Measurements from ENCODE around the gene CTSW. TPM values are rescaled to one million over a fixed set of nuclear protein-coding genes. Genes with fewer than 3 reads are reported as not detected.

CTSW gene
- total RNA-seq, 1 experiment from 2014 or later, result not detected

DNA sequence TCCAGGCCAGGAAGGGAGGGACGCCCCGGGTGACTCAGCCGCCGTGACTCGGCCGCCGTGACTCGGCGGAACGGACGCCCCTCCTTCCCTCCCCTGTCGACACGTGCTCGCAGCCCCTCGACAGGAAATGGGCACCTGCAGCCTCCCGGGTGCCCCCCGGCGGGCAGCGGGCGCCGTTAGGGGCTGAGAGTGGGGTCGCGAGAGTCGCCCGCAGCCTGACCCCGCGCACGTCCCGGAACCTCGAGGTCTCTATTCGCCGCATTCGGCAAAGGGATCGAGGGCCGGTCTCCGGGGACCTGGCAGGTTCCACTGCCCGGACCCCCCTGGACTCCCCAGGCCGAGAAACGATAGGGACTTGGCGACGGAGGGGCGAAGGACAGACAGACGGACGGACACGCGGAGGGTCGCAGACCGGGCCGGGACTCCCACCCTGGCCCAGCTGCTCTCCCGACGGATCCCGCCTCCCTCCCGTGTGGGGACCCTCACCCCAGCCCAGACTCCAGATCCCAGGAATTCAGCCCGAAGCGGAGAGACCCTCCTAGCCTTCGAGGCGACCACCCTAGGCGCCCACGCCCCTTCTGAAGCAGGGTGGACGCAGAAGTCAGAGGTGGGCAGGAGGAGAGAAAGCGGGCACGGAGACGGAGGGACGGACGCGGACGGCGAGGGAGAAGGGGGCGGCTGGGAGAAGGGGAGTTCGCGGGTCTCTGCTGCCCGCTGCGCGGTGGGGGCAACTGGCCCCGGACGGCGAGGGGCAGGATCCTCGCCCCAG lies 19.9 kb downstream of the CTSW start (continued):
- TF ChIP-seq, protein P1, sequence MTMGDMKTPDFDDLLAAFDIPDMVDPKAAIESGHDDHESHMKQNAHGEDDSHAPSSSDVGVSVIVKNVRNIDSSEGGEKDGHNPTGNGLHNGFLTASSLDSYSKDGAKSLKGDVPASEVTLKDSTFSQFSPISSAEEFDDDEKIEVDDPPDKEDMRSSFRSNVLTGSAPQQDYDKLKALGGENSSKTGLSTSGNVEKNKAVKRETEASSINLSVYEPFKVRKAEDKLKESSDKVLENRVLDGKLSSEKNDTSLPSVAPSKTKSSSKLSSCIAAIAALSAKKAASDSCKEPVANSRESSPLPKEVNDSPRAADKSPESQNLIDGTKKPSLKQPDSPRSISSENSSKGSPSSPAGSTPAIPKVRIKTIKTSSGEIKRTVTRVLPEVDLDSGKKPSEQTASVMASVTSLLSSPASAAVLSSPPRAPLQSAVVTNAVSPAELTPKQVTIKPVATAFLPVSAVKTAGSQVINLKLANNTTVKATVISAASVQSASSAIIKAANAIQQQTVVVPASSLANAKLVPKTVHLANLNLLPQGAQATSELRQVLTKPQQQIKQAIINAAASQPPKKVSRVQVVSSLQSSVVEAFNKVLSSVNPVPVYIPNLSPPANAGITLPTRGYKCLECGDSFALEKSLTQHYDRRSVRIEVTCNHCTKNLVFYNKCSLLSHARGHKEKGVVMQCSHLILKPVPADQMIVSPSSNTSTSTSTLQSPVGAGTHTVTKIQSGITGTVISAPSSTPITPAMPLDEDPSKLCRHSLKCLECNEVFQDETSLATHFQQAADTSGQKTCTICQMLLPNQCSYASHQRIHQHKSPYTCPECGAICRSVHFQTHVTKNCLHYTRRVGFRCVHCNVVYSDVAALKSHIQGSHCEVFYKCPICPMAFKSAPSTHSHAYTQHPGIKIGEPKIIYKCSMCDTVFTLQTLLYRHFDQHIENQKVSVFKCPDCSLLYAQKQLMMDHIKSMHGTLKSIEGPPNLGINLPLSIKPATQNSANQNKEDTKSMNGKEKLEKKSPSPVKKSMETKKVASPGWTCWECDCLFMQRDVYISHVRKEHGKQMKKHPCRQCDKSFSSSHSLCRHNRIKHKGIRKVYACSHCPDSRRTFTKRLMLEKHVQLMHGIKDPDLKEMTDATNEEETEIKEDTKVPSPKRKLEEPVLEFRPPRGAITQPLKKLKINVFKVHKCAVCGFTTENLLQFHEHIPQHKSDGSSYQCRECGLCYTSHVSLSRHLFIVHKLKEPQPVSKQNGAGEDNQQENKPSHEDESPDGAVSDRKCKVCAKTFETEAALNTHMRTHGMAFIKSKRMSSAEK (CRISPR knock-in tag; IDR thresholded peaks at IDR 0.05; ENCODE audit: borderline replicate concordance), result no peak
- TF ChIP-seq, protein P2, sequence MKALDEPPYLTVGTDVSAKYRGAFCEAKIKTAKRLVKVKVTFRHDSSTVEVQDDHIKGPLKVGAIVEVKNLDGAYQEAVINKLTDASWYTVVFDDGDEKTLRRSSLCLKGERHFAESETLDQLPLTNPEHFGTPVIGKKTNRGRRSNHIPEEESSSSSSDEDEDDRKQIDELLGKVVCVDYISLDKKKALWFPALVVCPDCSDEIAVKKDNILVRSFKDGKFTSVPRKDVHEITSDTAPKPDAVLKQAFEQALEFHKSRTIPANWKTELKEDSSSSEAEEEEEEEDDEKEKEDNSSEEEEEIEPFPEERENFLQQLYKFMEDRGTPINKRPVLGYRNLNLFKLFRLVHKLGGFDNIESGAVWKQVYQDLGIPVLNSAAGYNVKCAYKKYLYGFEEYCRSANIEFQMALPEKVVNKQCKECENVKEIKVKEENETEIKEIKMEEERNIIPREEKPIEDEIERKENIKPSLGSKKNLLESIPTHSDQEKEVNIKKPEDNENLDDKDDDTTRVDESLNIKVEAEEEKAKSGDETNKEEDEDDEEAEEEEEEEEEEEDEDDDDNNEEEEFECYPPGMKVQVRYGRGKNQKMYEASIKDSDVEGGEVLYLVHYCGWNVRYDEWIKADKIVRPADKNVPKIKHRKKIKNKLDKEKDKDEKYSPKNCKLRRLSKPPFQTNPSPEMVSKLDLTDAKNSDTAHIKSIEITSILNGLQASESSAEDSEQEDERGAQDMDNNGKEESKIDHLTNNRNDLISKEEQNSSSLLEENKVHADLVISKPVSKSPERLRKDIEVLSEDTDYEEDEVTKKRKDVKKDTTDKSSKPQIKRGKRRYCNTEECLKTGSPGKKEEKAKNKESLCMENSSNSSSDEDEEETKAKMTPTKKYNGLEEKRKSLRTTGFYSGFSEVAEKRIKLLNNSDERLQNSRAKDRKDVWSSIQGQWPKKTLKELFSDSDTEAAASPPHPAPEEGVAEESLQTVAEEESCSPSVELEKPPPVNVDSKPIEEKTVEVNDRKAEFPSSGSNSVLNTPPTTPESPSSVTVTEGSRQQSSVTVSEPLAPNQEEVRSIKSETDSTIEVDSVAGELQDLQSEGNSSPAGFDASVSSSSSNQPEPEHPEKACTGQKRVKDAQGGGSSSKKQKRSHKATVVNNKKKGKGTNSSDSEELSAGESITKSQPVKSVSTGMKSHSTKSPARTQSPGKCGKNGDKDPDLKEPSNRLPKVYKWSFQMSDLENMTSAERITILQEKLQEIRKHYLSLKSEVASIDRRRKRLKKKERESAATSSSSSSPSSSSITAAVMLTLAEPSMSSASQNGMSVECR (CRISPR knock-in tag; IDR thresholded peaks at IDR 0.05; ENCODE audit: borderline replicate concordance), result peak; percentile 45; the same call in 1 of the 2 replicates
- TF ChIP-seq, protein P3, sequence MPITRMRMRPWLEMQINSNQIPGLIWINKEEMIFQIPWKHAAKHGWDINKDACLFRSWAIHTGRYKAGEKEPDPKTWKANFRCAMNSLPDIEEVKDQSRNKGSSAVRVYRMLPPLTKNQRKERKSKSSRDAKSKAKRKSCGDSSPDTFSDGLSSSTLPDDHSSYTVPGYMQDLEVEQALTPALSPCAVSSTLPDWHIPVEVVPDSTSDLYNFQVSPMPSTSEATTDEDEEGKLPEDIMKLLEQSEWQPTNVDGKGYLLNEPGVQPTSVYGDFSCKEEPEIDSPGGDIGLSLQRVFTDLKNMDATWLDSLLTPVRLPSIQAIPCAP (CRISPR knock-in tag; IDR thresholded peaks at IDR 0.05), result peak; percentile 30; the same call in 1 of the 2 replicates
- TF ChIP-seq, protein P4, sequence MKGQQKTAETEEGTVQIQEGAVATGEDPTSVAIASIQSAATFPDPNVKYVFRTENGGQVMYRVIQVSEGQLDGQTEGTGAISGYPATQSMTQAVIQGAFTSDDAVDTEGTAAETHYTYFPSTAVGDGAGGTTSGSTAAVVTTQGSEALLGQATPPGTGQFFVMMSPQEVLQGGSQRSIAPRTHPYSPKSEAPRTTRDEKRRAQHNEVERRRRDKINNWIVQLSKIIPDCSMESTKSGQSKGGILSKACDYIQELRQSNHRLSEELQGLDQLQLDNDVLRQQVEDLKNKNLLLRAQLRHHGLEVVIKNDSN (CRISPR knock-in tag; IDR thresholded peaks at IDR 0.05), result peak; percentile 46; the same call in 1 of the 2 replicates
- TF ChIP-seq MYBL2 (CRISPR knock-in tag; IDR thresholded peaks at IDR 0.05), result 0 out of 2 replicates have a peak, but pooled peaks have one; percentile 17
- TF ChIP-seq, protein P5, sequence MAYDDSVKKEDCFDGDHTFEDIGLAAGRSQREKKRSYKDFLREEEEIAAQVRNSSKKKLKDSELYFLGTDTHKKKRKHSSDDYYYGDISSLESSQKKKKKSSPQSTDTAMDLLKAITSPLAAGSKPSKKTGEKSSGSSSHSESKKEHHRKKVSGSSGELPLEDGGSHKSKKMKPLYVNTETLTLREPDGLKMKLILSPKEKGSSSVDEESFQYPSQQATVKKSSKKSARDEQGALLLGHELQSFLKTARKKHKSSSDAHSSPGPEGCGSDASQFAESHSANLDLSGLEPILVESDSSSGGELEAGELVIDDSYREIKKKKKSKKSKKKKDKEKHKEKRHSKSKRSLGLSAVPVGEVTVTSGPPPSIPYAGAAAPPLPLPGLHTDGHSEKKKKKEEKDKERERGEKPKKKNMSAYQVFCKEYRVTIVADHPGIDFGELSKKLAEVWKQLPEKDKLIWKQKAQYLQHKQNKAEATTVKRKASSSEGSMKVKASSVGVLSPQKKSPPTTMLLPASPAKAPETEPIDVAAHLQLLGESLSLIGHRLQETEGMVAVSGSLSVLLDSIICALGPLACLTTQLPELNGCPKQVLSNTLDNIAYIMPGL (CRISPR knock-in tag; IDR thresholded peaks at IDR 0.05), result peak; percentile 82
- TF ChIP-seq, protein P6, sequence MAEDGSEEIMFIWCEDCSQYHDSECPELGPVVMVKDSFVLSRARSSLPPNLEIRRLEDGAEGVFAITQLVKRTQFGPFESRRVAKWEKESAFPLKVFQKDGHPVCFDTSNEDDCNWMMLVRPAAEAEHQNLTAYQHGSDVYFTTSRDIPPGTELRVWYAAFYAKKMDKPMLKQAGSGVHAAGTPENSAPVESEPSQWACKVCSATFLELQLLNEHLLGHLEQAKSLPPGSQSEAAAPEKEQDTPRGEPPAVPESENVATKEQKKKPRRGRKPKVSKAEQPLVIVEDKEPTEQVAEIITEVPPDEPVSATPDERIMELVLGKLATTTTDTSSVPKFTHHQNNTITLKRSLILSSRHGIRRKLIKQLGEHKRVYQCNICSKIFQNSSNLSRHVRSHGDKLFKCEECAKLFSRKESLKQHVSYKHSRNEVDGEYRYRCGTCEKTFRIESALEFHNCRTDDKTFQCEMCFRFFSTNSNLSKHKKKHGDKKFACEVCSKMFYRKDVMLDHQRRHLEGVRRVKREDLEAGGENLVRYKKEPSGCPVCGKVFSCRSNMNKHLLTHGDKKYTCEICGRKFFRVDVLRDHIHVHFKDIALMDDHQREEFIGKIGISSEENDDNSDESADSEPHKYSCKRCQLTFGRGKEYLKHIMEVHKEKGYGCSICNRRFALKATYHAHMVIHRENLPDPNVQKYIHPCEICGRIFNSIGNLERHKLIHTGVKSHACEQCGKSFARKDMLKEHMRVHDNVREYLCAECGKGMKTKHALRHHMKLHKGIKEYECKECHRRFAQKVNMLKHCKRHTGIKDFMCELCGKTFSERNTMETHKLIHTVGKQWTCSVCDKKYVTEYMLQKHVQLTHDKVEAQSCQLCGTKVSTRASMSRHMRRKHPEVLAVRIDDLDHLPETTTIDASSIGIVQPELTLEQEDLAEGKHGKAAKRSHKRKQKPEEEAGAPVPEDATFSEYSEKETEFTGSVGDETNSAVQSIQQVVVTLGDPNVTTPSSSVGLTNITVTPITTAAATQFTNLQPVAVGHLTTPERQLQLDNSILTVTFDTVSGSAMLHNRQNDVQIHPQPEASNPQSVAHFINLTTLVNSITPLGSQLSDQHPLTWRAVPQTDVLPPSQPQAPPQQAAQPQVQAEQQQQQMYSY (CRISPR knock-in tag; IDR thresholded peaks at IDR 0.05), result peak; percentile 48
- TF ChIP-seq NFE2L1 (CRISPR knock-in tag; IDR thresholded peaks at IDR 0.05), result 0 out of 2 replicates have a peak, but pooled peaks have one; percentile 20
- no peak for TF ChIP-seq SOX15 (CRISPR knock-in tag; IDR thresholded peaks at IDR 0.05)
- TF ChIP-seq, protein P7, sequence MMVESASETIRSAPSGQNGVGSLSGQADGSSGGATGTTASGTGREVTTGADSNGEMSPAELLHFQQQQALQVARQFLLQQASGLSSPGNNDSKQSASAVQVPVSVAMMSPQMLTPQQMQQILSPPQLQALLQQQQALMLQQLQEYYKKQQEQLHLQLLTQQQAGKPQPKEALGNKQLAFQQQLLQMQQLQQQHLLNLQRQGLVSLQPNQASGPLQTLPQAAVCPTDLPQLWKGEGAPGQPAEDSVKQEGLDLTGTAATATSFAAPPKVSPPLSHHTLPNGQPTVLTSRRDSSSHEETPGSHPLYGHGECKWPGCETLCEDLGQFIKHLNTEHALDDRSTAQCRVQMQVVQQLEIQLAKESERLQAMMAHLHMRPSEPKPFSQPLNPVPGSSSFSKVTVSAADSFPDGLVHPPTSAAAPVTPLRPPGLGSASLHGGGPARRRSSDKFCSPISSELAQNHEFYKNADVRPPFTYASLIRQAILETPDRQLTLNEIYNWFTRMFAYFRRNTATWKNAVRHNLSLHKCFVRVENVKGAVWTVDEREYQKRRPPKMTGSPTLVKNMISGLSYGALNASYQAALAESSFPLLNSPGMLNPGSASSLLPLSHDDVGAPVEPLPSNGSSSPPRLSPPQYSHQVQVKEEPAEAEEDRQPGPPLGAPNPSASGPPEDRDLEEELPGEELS (CRISPR knock-in tag; IDR thresholded peaks at IDR 0.05), result peak; percentile 88
- TF ChIP-seq, protein P8, sequence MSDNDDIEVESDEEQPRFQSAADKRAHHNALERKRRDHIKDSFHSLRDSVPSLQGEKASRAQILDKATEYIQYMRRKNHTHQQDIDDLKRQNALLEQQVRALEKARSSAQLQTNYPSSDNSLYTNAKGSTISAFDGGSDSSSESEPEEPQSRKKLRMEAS (CRISPR knock-in tag; IDR thresholded peaks at IDR 0.05), result peak; percentile 95
- TF ChIP-seq CREB1 (CRISPR knock-in tag; IDR thresholded peaks at IDR 0.05), result 0 out of 2 replicates have a peak, but pooled peaks have one; percentile 58
- no peak for TF ChIP-seq HMGA2 (CRISPR knock-in tag; IDR thresholded peaks at IDR 0.05)
